HepG2 (cell line): ENCODE measurements around the gene USP1. TPM values are rescaled to one million over a fixed set of nuclear protein-coding genes. Genes with fewer than 3 reads are reported as not detected.
A peak's percentile ranks its signal among the peaks of the same experiment; 100 is the strongest.

Experiments used
- DBP ChIP-seq: sonication (generic); formaldehyde crosslinking; IDR thresholded peaks from 2 replicates; pipeline ENCODE4 v1.4.0; 2020; ENCODE audit warnings: missing genetic modification reagents; ENCODE audit errors: not compliant biosample characterization
- EP300 ChIP-seq, 3 experiments: sonication (generic) in 1 of 3; formaldehyde crosslinking in 1 of 3; IDR thresholded peaks; 2 replicates each; pipeline versions ENCODE4 v1.5.1 to v1.6.1; 2011 to 2020; ENCODE audit warnings: low read depth in 2 of 3, low read length in 2 of 3, borderline replicate concordance in 1 of 3, improper control_type of control experiment in 1 of 3, mild to moderate bottlenecking in 1 of 3, missing genetic modification reagents in 1 of 3, moderate library complexity in 1 of 3
- ESRRA ChIP-seq: sonication (generic); formaldehyde crosslinking; IDR thresholded peaks from 2 replicates; pipeline ENCODE4 v1.5.1; 2020; ENCODE audit warnings: mild to moderate bottlenecking, low read depth, missing genetic modification reagents
- GMEB1 ChIP-seq: sonication (generic); formaldehyde crosslinking; IDR thresholded peaks from 2 replicates; pipeline ENCODE4 v1.5.1; 2020; ENCODE audit warnings: missing genetic modification reagents, mild to moderate bottlenecking, borderline replicate concordance
- HOXA7 ChIP-seq: sonication (generic); formaldehyde crosslinking; IDR thresholded peaks from 2 replicates; pipeline ENCODE4 v1.8.1; 2022; ENCODE audit warnings: mild to moderate bottlenecking, missing genetic modification reagents, moderate library complexity
- KMT2A ChIP-seq: sonication (generic); formaldehyde crosslinking; IDR thresholded peaks from 2 replicates; pipeline ENCODE4 v1.4.0; 2020; ENCODE audit warnings: missing genetic modification reagents
- MLXIP ChIP-seq: sonication (generic); formaldehyde crosslinking; IDR thresholded peaks from 2 replicates; pipeline ENCODE4 v1.9.0; 2021; ENCODE audit warnings: missing genetic modification reagents, borderline replicate concordance
- NFKB2 ChIP-seq: sonication (generic); formaldehyde crosslinking; IDR thresholded peaks from 2 replicates; pipeline ENCODE4 v1.4.0; 2020; ENCODE audit warnings: missing genetic modification reagents, borderline replicate concordance
- NR2C2 ChIP-seq: sonication (generic); formaldehyde crosslinking; IDR thresholded peaks from 2 replicates; pipeline ENCODE4 v1.4.0; 2020; ENCODE audit warnings: missing genetic modification reagents, mild to moderate bottlenecking, moderate library complexity, borderline replicate concordance
- RBAK ChIP-seq: sonication (generic); formaldehyde crosslinking; IDR thresholded peaks from 2 replicates; pipeline ENCODE4 v1.5.1; 2020; ENCODE audit warnings: mild to moderate bottlenecking, missing genetic modification reagents
- SNAI1 ChIP-seq: sonication (generic); formaldehyde crosslinking; IDR thresholded peaks from 2 replicates; pipeline ENCODE4 v1.5.0; 2020; ENCODE audit warnings: mild to moderate bottlenecking, missing genetic modification reagents, borderline replicate concordance
- TFAP4 ChIP-seq: sonication (generic); IDR thresholded peaks from 2 replicates; pipeline ENCODE4 v1.6.1; 2016; ENCODE audit warnings: low read depth, borderline replicate concordance
- ZBTB8A ChIP-seq: sonication (generic); formaldehyde crosslinking; IDR thresholded peaks from 2 replicates; pipeline ENCODE4 v1.4.0; 2020; ENCODE audit warnings: mild to moderate bottlenecking, low read depth, missing genetic modification reagents, borderline replicate concordance
- ZFP62 ChIP-seq: sonication (generic); formaldehyde crosslinking; IDR thresholded peaks from 2 replicates; pipeline ENCODE4 v1.4.0; 2020; ENCODE audit warnings: missing genetic modification reagents
- ZMAT5 ChIP-seq: sonication (generic); formaldehyde crosslinking; IDR thresholded peaks from 2 replicates; pipeline ENCODE4 v1.5.0; 2020; ENCODE audit warnings: mild to moderate bottlenecking, low read depth, missing genetic modification reagents, borderline replicate concordance
- ZNF343 ChIP-seq: sonication (generic); formaldehyde crosslinking; IDR thresholded peaks from 2 replicates; pipeline ENCODE4 v1.4.0; 2020; ENCODE audit warnings: mild to moderate bottlenecking, missing genetic modification reagents
- ZNF383 ChIP-seq: sonication (generic); formaldehyde crosslinking; IDR thresholded peaks from 2 replicates; pipeline ENCODE4 v1.4.0; 2020; ENCODE audit warnings: missing genetic modification reagents, mild to moderate bottlenecking, borderline replicate concordance
- ZNF451 ChIP-seq: sonication (generic); formaldehyde crosslinking; IDR thresholded peaks from 2 replicates; pipeline ENCODE4 v1.5.0; 2020; ENCODE audit warnings: mild to moderate bottlenecking, missing genetic modification reagents
- ZNF605 ChIP-seq: sonication (generic); formaldehyde crosslinking; IDR thresholded peaks from 2 replicates; pipeline ENCODE4 v1.8.0; 2022; ENCODE audit warnings: mild to moderate bottlenecking, missing genetic modification reagents
- ZNF615 ChIP-seq: sonication (generic); formaldehyde crosslinking; IDR thresholded peaks from 2 replicates; pipeline ENCODE4 v1.5.0; 2020; ENCODE audit warnings: mild to moderate bottlenecking, missing genetic modification reagents, borderline replicate concordance
- polyA plus RNA-seq, 8 experiments: library from polyadenylated mRNA; depleted of rRNA in 3 of 8; stranded (reverse) in 7 of 8; unstranded in 1 of 8; fragments of >200 nt; fragmentation: Illumina TruSeq in 4 of 8; extraction: Trizol in 4 of 8; gene quantifications; 2 replicates each; pipeline versions ENCODE4 v1.2.1 to v1.2.3, GENCODE V29; 2011 to 2016; ENCODE audit warnings: low read depth in 4 of 8, missing spikeins in 1 of 8, mixed read lengths in 1 of 8; ENCODE audit not compliant: insufficient read depth in 1 of 8
- total RNA-seq, 5 experiments: library from RNA; depleted of rRNA; stranded (reverse); fragments of >200 nt; fragmentation: Illumina TruSeq; extraction: Trizol; gene quantifications; 2 replicates each; pipeline ENCODE4 v1.2.3, GENCODE V29; 2016; ENCODE audit warnings: low read depth in 1 of 5

USP1 gene
- total and polyA plus RNA-seq, 2 of the 13 experiments (the other 11 are each of a cell fraction or from before 2014, with no cell fraction given), result 9.0 to 64.6 TPM

- TF ChIP-seq ESRRA (CRISPR knock-in tag) (peak; percentile 89), GMEB1 (peak; percentile 46; the same call in 1 of the 2 replicates), NFKB2 (peak; percentile 80; the same call in 1 of the 2 replicates), ZNF451 (no peak), ZNF605 (CRISPR knock-in tag) (0 out of 2 replicates have a peak, but pooled peaks have one; percentile 68), TFAP4 (peak; percentile 92), NR2C2 (CRISPR knock-in tag) (peak; percentile 56), ZMAT5 (CRISPR knock-in tag) (no peak), SNAI1 (0 out of 2 replicates have a peak, but pooled peaks have one; percentile 25), DBP (CRISPR knock-in tag) (no peak), EP300 (IDR thresholded peaks at IDR 0.05; ENCODE audit: low read depth in 2 of 2, low read length in 2 of 2) (peak; percentile 68 to 93), EP300 (CRISPR knock-in tag; IDR thresholded peaks at IDR 0.05; ENCODE audit: borderline replicate concordance) (peak; percentile 81), KMT2A (CRISPR knock-in tag) (0 out of 2 replicates have a peak, but pooled peaks have one; percentile 35), ZFP62 (CRISPR knock-in tag) (no peak), ZBTB8A (CRISPR knock-in tag) (no peak), MLXIP (peak; percentile 73; the same call in 1 of the 2 replicates), ZNF343 (CRISPR knock-in tag) (0 out of 2 replicates have a peak, but pooled peaks have one; percentile 37), ZNF383 (CRISPR knock-in tag) (no peak), HOXA7 (CRISPR knock-in tag) (no peak), ZNF615 (CRISPR knock-in tag) (no peak), RBAK (CRISPR knock-in tag) (no peak)
Measured at GRCh38 chr1:62423580-62424242, 13.1 kb upstream of the USP1 start (continued).
